ENCODE data around the gene C1QL1. TPM values are rescaled to one million over a fixed set of nuclear protein-coding genes. Genes with fewer than 3 reads are reported as not detected.

Gene C1QL1
- total RNA-seq, 1 donor from 2014 or later = not detected

DNA sequence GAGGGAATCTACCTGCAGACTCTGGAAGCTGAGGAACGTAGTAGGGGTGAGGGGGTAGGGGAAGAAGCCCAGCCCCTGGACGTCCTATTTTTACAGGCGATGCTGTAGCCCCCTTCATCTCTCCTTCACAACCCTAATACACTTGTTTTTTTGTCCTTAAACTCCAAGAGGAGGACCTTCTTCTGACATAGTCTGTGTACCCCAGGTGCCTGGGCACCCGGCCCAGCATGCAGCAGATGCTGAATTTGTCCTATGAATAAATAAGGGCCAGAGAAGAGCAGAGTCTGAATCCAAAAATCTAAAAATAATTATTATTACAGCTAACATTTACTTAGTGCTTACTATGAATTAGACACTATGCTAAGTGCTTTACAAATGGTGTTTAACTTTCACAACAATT lies 25.6 kb downstream of the C1QL1 start:
- peaks cover 100% of the 10 kb centered on the region for H3K79me2 ChIP-seq (ENCODE audit: low read depth)

DNA sequence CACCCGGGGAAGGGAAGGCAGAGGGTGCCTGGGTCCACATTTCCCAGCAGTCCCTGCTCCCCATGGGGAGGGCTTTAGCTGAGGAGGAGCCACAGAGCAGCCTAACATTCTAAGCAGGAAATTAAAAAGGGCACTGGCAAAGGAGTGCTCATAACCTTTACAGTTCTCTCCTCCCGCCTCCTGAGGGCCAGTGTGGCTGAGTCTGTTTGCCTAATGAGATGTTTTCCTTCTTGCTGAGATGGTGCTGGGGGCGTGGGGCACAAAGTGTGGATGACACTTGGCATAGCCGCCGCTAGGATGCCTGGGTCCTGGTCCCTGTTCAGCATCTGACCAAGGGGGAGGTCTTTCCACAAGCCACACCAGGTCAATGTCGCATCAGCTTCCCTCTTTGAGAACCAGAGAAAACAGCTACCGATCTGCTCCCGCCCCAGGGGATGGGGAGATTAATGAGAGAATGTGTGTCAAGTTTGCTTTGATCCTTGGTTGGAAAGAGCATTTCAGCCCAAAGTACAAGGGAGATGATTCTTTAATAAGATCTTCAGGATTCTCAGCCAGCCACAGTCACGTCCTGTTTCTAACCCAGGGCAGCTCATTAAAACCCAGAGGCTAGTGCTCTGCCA lies 26.3 kb downstream of the C1QL1 start:
- Histone ChIP-seq H3K4me2 (no peak overlapping the region), H4K20me1 (ENCODE audit: low read depth) (peaks cover 64% of the 10 kb centered on the region), H3K4me1 (peaks cover 11% of the 10 kb centered on the region), H3K27me3 (no peaks in the 10 kb centered on the region), H3F3A (ENCODE audit: low read depth) (peaks cover 19% of the 10 kb centered on the region), H3K27ac (peak overlapping the region; percentile 27), H3K36me3 (peaks cover 32% of the 10 kb centered on the region), H3K79me2 (ENCODE audit: low read depth) (peaks cover 100% of the 10 kb centered on the region), H3K9me3 (ENCODE audit: low read depth) (no peaks in the 10 kb centered on the region), H2AFZ (replicated peaks) (no peak overlapping the region), H3K9ac (no peak overlapping the region), H3K4me3 (no peak overlapping the region)
- H3K27me3 Mint-ChIP-seq (ENCODE audit: insufficient read depth, low read depth) = peaks cover 4% of the 10 kb centered on the region
- no peak overlapping the region for H3K27ac Mint-ChIP-seq
- DNase-seq (ENCODE audit: low spot score) = no peak
- TF ChIP-seq EZH2 (IDR thresholded peaks at IDR 0.05) (no peak), EZH2phosphoT487 (IDR thresholded peaks at IDR 0.05) (no peak)
- TF ChIP-seq, protein P1, sequence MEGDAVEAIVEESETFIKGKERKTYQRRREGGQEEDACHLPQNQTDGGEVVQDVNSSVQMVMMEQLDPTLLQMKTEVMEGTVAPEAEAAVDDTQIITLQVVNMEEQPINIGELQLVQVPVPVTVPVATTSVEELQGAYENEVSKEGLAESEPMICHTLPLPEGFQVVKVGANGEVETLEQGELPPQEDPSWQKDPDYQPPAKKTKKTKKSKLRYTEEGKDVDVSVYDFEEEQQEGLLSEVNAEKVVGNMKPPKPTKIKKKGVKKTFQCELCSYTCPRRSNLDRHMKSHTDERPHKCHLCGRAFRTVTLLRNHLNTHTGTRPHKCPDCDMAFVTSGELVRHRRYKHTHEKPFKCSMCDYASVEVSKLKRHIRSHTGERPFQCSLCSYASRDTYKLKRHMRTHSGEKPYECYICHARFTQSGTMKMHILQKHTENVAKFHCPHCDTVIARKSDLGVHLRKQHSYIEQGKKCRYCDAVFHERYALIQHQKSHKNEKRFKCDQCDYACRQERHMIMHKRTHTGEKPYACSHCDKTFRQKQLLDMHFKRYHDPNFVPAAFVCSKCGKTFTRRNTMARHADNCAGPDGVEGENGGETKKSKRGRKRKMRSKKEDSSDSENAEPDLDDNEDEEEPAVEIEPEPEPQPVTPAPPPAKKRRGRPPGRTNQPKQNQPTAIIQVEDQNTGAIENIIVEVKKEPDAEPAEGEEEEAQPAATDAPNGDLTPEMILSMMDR (IDR thresholded peaks at IDR 0.05) = no peak
- no peak overlapping the region for H3K4me3 Mint-ChIP-seq
- peaks cover 58% of the 10 kb centered on the region for H3K36me3 Mint-ChIP-seq
- peaks cover 15% of the 10 kb centered on the region for H3K4me1 Mint-ChIP-seq
- H3K9me3 Mint-ChIP-seq = peaks cover 3% of the 10 kb centered on the region

More for the DNA sequence above, 25.6 kb downstream of the C1QL1 start:
- peaks cover 55% of the 10 kb centered on the region for H3K36me3 Mint-ChIP-seq
- H3K4me2 ChIP-seq = no peak overlapping the region
- no peaks in the 10 kb centered on the region for H3K9me3 ChIP-seq (ENCODE audit: low read depth)
- peaks cover 60% of the 10 kb centered on the region for H4K20me1 ChIP-seq (ENCODE audit: low read depth)
- no peak overlapping the region for H3K27ac Mint-ChIP-seq
- peaks cover 15% of the 10 kb centered on the region for H3K4me1 Mint-ChIP-seq
- H3K4me3 Mint-ChIP-seq = no peak overlapping the region
- H3K9ac ChIP-seq = no peak overlapping the region
- peaks cover 3% of the 10 kb centered on the region for H3K9me3 Mint-ChIP-seq
- H3K27ac ChIP-seq = peak overlapping the region; percentile 27
- no peaks in the 10 kb centered on the region for H3K27me3 ChIP-seq
- peaks cover 11% of the 10 kb centered on the region for H3K4me1 ChIP-seq
- H3F3A ChIP-seq (ENCODE audit: low read depth) = peaks cover 18% of the 10 kb centered on the region
- H3K27me3 Mint-ChIP-seq (ENCODE audit: insufficient read depth, low read depth) = peaks cover 5% of the 10 kb centered on the region
- TF ChIP-seq, protein P1 (IDR thresholded peaks at IDR 0.05) = no peak
- TF ChIP-seq EZH2 (IDR thresholded peaks at IDR 0.05) = no peak
- no peak for TF ChIP-seq EZH2phosphoT487 (IDR thresholded peaks at IDR 0.05)
- DNase-seq (ENCODE audit: low spot score) = no peak
- H3K4me3 ChIP-seq = no peak overlapping the region
- peaks cover 32% of the 10 kb centered on the region for H3K36me3 ChIP-seq
- no peak overlapping the region for H2AFZ ChIP-seq (replicated peaks)

DNA sequence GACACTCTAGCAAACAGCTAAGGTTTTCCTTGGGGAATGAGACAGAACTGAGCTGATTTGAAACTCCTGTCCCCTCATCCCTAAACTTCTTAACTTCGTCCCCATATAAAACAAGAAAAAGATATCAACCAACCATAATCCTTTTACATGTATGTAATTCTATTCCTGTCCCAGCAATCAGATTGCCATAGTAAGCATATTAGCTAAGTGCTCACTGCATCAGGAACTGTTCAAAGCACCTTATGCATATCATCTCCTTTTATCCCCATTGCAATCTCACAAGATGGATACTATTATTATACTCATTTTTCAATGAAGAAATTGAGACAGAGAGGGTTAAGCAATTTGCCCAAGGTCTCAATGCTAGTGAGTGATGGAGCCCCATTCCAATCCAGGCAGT lies 27.3 kb downstream of the C1QL1 start:
- Histone ChIP-seq H3K9me3 (ENCODE audit: low read depth) (no peaks in the 10 kb centered on the region), H3F3A (ENCODE audit: low read depth) (peaks cover 19% of the 10 kb centered on the region), H3K79me2 (ENCODE audit: low read depth) (peaks cover 92% of the 10 kb centered on the region), H3K4me1 (peaks cover 4% of the 10 kb centered on the region), H3K27ac (no peak overlapping the region), H3K9ac (no peak overlapping the region), H3K36me3 (peaks cover 32% of the 10 kb centered on the region), H3K4me3 (no peak overlapping the region), H3K4me2 (no peak overlapping the region), H2AFZ (replicated peaks) (no peak overlapping the region), H4K20me1 (ENCODE audit: low read depth) (peaks cover 57% of the 10 kb centered on the region), H3K27me3 (no peaks in the 10 kb centered on the region)
- Mint-ChIP-seq H3K27ac (no peak overlapping the region), H3K27me3 (ENCODE audit: insufficient read depth, low read depth) (no peaks in the 10 kb centered on the region), H3K4me1 (peaks cover 8% of the 10 kb centered on the region), H3K9me3 (peaks cover 3% of the 10 kb centered on the region), H3K36me3 (peaks cover 57% of the 10 kb centered on the region), H3K4me3 (no peak overlapping the region)
- DNase-seq (ENCODE audit: low spot score) = no peak
- no peak for TF ChIP-seq EZH2phosphoT487 (IDR thresholded peaks at IDR 0.05)
- TF ChIP-seq, protein P1 (IDR thresholded peaks at IDR 0.05) = no peak

All from neural progenitor cell (in vitro differentiated cells).